Gastroesophageal sphincter (tissue), 4 donors: ENCODE results near the gene ZNRF3. TPM values are rescaled to one million over a fixed set of nuclear protein-coding genes. Genes with fewer than 3 reads are reported as not detected.
"Not testable (repeated sequence)": the region's sequence is repeated elsewhere in the genome, so short reads cannot be mapped to it uniquely, and the experiment has no call there.

Source experiments
- ATAC-seq: fragments of 150-250 bp; one replicate; pipeline ENCODE4 v1.9.1; 2016; ENCODE audit warnings: mild to moderate bottlenecking, moderate library complexity
- H3K27ac ChIP-seq, 4 donors: fragments of 200-600 bp; sonication (generic) in 3 of 4; 1 replicate in 3 of 4; 2 replicates in 1 of 4; pipeline ENCODE4 v1.5.1; 2016 to 2019
- H3K27me3 ChIP-seq: fragments of 200-600 bp; sonication (generic); one replicate; pipeline ENCODE4 v1.5.1; 2019
- H3K36me3 ChIP-seq, 2 donors: fragments of 200-600 bp; sonication (generic); one replicate each; pipeline ENCODE4 v1.5.1; 2019; ENCODE audit warnings: control low read depth in 1 of 2
- H3K4me1 ChIP-seq, 3 donors: fragments of 200-600 bp; sonication (generic); 1 replicate in 2 of 3; 2 replicates in 1 of 3; pipeline ENCODE4 v1.5.1; 2016 to 2019; ENCODE audit warnings: control low read depth in 2 of 3
- H3K4me3 ChIP-seq, 2 donors: fragments of 200-600 bp; sonication (generic); one replicate each; pipeline ENCODE4 v1.5.1; 2019; ENCODE audit warnings: mild to moderate bottlenecking in 1 of 2, moderate library complexity in 1 of 2
- H3K9me3 ChIP-seq, 3 donors: fragments of 200-600 bp; sonication (generic); one replicate each; pipeline ENCODE4 v1.5.1; 2017 to 2019; ENCODE audit warnings: control low read depth in 2 of 3
- CTCF ChIP-seq, 4 experiments: fragments of 200-600 bp in 2 of 4; fragments of 450-650 bp in 2 of 4; sonication (generic) in 1 of 4; IDR thresholded peaks; one replicate each; pipeline ENCODE4 v1.5.1; 2017 to 2019; ENCODE audit warnings: antibody characterized with exemption in 4 of 4, mild to moderate bottlenecking in 2 of 4, moderate library complexity in 2 of 4
- EP300 ChIP-seq: sonication (generic); formaldehyde crosslinking; IDR thresholded peaks from one replicate; pipeline ENCODE4 v1.6.1; 2017; ENCODE audit warnings: antibody characterized with exemption, mild to moderate bottlenecking
- POLR2A ChIP-seq, 2 donors: fragments of 450-650 bp; IDR thresholded peaks; one replicate each; pipeline ENCODE4 v1.6.1; 2017; ENCODE audit warnings: antibody characterized with exemption in 2 of 2, mild to moderate bottlenecking in 2 of 2, moderate library complexity in 1 of 2
- POLR2AphosphoS5 ChIP-seq: sonication (generic); formaldehyde crosslinking; IDR thresholded peaks from one replicate; pipeline ENCODE4 v1.6.1; 2017; ENCODE audit warnings: antibody characterized with exemption
- WGBS, 2 donors: methylation state at CpG; one replicate each; pipeline ENCODE4 v1.1.5; 2018; ENCODE audit warnings: low coverage in 1 of 2; 5-methylcytosine and 5-hydroxymethylcytosine counted together
- total RNA-seq, 4 donors: library from RNA; depleted of rRNA; stranded (reverse); fragments of >200 nt; gene quantifications; one replicate each; pipeline ENCODE4 v1.1.0, GENCODE V29; 2016

ZNRF3 gene
- total RNA-seq, 4 donors from 2014 or later = 14.8 to 27.7 (median 19.8) TPM

- peak overlapping the region in 2 of 4 donors; percentile 41 to 54 for H3K27ac ChIP-seq
- TF ChIP-seq POLR2A (IDR thresholded peaks at IDR 0.05) (no peak), EP300 (no peak), CTCF (IDR thresholded peaks at IDR 0.05) (no peak), POLR2AphosphoS5 (no peak)
- no peak overlapping the region for H3K4me3 ChIP-seq
- 87 to 92% methylated on average over 2 to 7 of the region's 7 CpGs for WGBS, 2 donors
- no peaks in the 10 kb centered on the region for H3K36me3 ChIP-seq
- ATAC-seq = no peak
- no peaks in the 10 kb centered on the region for H3K27me3 ChIP-seq
- no peaks in the 10 kb centered on the region for H3K9me3 ChIP-seq
- peaks cover 0 to 36% (median 0%) of the 10 kb centered on the region in 3 donors for H3K4me1 ChIP-seq
Measured at GRCh38 chr22:29082826-29083545, 199.6 kb downstream of the ZNRF3 start.

- not testable (repeated sequence) for H3K36me3 ChIP-seq, H3K27me3 ChIP-seq, H3K9me3 ChIP-seq, H3K27ac ChIP-seq, ATAC-seq, H3K4me3 ChIP-seq
- WGBS, 2 donors = 84 to 98% methylated on average over 7 of the region's 7 CpGs
- peaks cover 0 to 36% (median 0%) of the 10 kb centered on the region in 3 donors for H3K4me1 ChIP-seq
Measured at GRCh38 chr22:29083576-29083932, 200.2 kb downstream of the ZNRF3 start.

- Histone ChIP-seq H3K27me3 (no peaks in the 10 kb centered on the region), H3K4me3 (no peak overlapping the region), H3K9me3 (no peaks in the 10 kb centered on the region), H3K4me1 (peaks cover 0 to 32% (median 0%) of the 10 kb centered on the region in 3 donors), H3K36me3 (no peaks in the 10 kb centered on the region), H3K27ac (no peak overlapping the region)
- 38 to 63% methylated on average over 4 to 5 of the region's 5 CpGs for WGBS, 2 donors
- no peak for TF ChIP-seq EP300
- TF ChIP-seq POLR2A (IDR thresholded peaks at IDR 0.05) = no peak
- TF ChIP-seq CTCF (IDR thresholded peaks at IDR 0.05) = no peak
- TF ChIP-seq POLR2AphosphoS5 = no peak
- ATAC-seq = no peak
Measured at GRCh38 chr22:29083933-29084591, 200.7 kb downstream of the ZNRF3 start.

- Histone ChIP-seq H3K36me3 (no peaks in the 10 kb centered on the region), H3K9me3 (no peaks in the 10 kb centered on the region), H3K4me1 (peaks cover 0 to 25% (median 0%) of the 10 kb centered on the region in 3 donors), H3K4me3 (no peak overlapping the region), H3K27ac (no peak overlapping the region), H3K27me3 (no peaks in the 10 kb centered on the region)
- 74 to 100% methylated on average over 2 of the region's 2 CpGs for WGBS, 2 donors
- TF ChIP-seq CTCF (IDR thresholded peaks at IDR 0.05) (no peak), EP300 (no peak), POLR2A (IDR thresholded peaks at IDR 0.05) (no peak), POLR2AphosphoS5 (no peak)
- ATAC-seq = no peak
Measured at GRCh38 chr22:29087012-29087411, 203.6 kb downstream of the ZNRF3 start.

- peaks cover 0 to 31% (median 0%) of the 10 kb centered on the region in 3 donors for H3K4me1 ChIP-seq
- no peaks in the 10 kb centered on the region for H3K36me3 ChIP-seq
- TF ChIP-seq POLR2AphosphoS5 (no peak), POLR2A (IDR thresholded peaks at IDR 0.05) (no peak), CTCF (IDR thresholded peaks at IDR 0.05) (no peak), EP300 (no peak)
- WGBS, 2 donors = 100% methylated on average over 2 to 3 of the region's 3 CpGs
- H3K27me3 ChIP-seq = no peaks in the 10 kb centered on the region
- no peak overlapping the region for H3K27ac ChIP-seq
- H3K9me3 ChIP-seq = no peaks in the 10 kb centered on the region
- H3K4me3 ChIP-seq = no peak overlapping the region
- no peak for ATAC-seq
Measured at GRCh38 chr22:29088809-29089208, 205.4 kb downstream of the ZNRF3 start.
